ENCODE results near the gene PRPF4.

Gene PRPF4

GRCh38 chr9:113311961-113312360 is 36.5 kb downstream of the PRPF4 start:
- no peak for DNase-seq (ENCODE audit: low read depth, low spot score)

GRCh38 chr9:113313261-113313660 is 37.8 kb downstream of the PRPF4 start:
- no peak for DNase-seq (ENCODE audit: low read depth, low spot score)

GRCh38 chr9:113315231-113315630 is 39.8 kb downstream of the PRPF4 start:
- no peak for DNase-seq (ENCODE audit: low read depth, low spot score)

DNA sequence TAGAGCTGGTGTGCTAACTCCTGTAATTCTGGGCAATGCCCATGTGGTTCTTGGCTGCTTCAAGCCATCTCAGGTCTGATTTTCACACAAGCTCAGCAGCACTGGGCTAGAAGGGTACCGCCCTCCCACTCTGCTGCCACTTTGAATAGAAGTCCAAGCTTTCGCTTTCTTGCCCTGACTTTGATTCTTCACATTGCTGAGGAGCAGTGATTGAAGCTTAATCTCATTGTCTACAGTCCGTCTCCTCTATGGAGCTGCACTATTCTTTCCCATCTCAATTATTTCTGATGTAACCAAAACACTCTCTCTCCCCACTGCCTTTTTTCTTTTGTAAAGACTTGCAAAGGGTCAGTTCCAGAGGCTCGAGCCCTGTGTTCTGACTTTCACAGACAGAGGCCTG is 40.6 kb downstream of the PRPF4 start:
- no peak for DNase-seq (ENCODE audit: low read depth, low spot score)

- no peak for DNase-seq (ENCODE audit: low read depth, low spot score)
Observed at GRCh38 chr9:113317777-113318176, 42.3 kb downstream of the PRPF4 start.

DNA sequence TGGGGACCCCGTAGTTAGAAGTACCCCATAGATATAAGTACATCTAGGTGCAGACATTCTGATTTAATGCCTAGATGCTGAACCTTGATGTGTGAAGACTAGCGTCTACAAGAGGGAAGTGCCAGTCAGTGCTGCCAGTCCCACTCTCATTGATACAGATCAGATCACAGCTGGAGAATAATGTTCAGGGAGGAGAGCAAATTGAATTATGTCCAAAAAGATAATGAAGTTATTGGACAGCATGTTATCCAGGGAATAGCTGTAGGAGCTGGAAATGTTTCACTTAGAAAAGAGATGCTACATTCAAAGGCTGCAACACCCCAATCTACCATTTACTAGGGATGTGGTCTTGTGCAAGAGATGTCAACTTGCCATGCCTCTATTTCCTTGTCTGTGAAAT is 43.6 kb downstream of the PRPF4 start:
- DNase-seq (ENCODE audit: low read depth, low spot score) = no peak

DNA sequence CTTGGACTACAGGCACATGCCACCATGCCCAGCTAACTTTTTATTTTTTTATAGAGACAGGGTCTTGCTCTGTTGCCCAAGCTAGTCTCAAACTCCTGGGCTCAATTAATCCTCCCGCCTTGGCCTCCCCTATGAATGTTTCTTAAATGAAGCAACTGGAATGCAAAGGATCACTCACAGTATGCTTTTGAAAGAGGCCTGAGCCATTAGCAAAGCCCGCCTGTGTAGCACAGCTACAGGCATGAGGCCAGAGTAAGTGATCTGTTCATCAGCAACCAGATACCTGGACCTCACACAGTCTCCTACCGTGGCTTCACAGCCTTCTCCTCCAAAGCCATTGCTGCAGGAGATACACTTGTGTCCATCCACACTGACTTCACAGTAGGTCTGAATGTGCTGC is 44.6 kb downstream of the PRPF4 start:
- no peak for DNase-seq (ENCODE audit: low read depth, low spot score)

- DNase-seq (ENCODE audit: low read depth, low spot score) = no peak
Observed at GRCh38 chr9:113322671-113323070, 47.2 kb downstream of the PRPF4 start.

GRCh38 chr9:113326230-113326629 is 50.8 kb downstream of the PRPF4 start:
- DNase-seq (ENCODE audit: low read depth, low spot score) = no peak

GRCh38 chr9:113328045-113328782 is 52.8 kb downstream of the PRPF4 start:
- no peak for DNase-seq (ENCODE audit: low read depth, low spot score)

DNA sequence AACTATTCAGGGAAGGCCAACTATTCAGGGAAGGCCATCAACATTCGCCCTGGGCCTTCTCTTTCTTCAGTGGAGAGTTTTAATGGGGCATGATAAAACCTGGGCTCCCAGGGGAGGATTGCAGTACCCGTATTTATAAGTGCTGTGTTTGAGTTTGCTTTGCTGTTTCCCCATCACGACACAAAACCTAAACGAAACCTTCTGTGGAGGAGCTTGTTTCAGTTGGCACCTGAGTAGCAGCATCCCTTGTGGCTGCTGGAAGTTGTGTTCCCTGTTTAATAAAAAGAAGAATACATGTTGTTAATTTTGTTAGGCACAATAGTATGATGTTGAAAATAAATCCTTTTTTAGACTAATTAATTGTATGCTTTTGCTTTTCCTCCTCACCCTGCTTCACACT is 56.3 kb downstream of the PRPF4 start:
- no peak for DNase-seq (ENCODE audit: low read depth, low spot score)

DNA sequence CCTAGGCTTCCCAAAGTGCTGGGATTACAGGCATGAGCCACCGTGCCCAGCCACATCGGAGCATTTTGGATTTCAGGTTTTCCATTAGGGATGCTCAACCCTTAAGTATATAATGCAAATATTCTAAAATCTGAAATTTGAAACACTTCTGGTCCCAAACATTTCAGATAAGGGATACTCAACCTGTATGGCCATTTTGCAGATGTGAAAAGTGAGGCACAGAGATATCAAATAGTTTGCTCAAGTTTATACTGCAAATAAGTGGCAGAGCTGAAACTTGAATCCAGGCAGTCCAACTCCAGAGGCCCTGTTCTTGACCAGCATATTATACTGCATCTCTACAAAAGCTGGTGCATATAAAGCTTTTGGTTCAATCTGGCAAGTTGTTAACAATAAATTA is 62.3 kb downstream of the PRPF4 start:
- no peak for DNase-seq (ENCODE audit: low read depth, low spot score)

GRCh38 chr9:113340011-113340699 is 64.7 kb downstream of the PRPF4 start, which contains the start of gene WDR31:
TSS of gene WDR31 (minus strand) at chr9:113340275. CDS start at chr9:113332022, 8,253 bp downstream.
- DNase-seq (ENCODE audit: low read depth, low spot score) = peak; percentile 83

GRCh38 chr9:113341712-113342410 is 66.4 kb downstream of the PRPF4 start:
- DNase-seq (ENCODE audit: low read depth, low spot score) = no peak

Measured in brain pericyte (primary cell).